A549 (cell line): ENCODE measurements around the gene SLIT3. TPM values are rescaled to one million over a fixed set of nuclear protein-coding genes. Genes with fewer than 3 reads are reported as not detected.

ENCODE experiments used
- ATAC-seq, 2 experiments: fragments of 200-7000 bp in 1 of 2; fragments of >200 bp in 1 of 2; cut with Nextera tagmentation in 1 of 2; cut with Tn5 transposase in 1 of 2; 3 replicates each; pipeline versions ENCODE4 v1.8.0 to v1.9.1; 2018 to 2020; ENCODE audit warnings: mild to moderate bottlenecking in 1 of 2, moderate library complexity in 1 of 2
- CTCF ChIA-PET: fragments of 300-600 bp; sonication (Branson Sonifier 250); formaldehyde crosslinking; extraction: SDS; loops from one replicate; lab custom pipeline; 2021; ENCODE audit warnings: antibody characterized with exemption, inconsistent platforms; lab: Yijun Ruan, JAX
- POLR2A ChIA-PET: fragments of 350-600 bp; formaldehyde crosslinking; extraction: SDS; loops from one replicate; lab custom pipeline; 2021; ENCODE audit warnings: antibody characterized with exemption, inconsistent platforms; lab: Yijun Ruan, JAX
- DNase-seq, 2 experiments: peaks; one replicate each; pipeline versions ENCODE4 v3.0.0 to v3.0.0-alpha.2; 2011 to 2016; ENCODE audit warnings: low read depth in 1 of 2, low spot score in 1 of 2
- FAIRE-seq: peaks from 2 replicates; lab custom pipeline; 2011; peaks lifted over from hg19 to GRCh38; lab: Jason Lieb, UNC
- H3K27ac ChIP-seq, 2 experiments: fragments of >200 bp; sonication (Bioruptor Twin); formaldehyde crosslinking; 3 replicates each; pipeline ENCODE4 v1.5.1; 2016 to 2017
- H3K4me1 ChIP-seq: fragments of >200 bp; sonication (Bioruptor Twin); formaldehyde crosslinking; 3 replicates; pipeline ENCODE4 v1.6.1; 2016
- H3K4me2 ChIP-seq: fragments of >200 bp; sonication (Bioruptor Twin); formaldehyde crosslinking; 3 replicates; pipeline ENCODE4 v1.6.1; 2016
- H3K4me3 ChIP-seq: fragments of >200 bp; sonication (Bioruptor Twin); formaldehyde crosslinking; 3 replicates; pipeline ENCODE4 v1.5.1; 2016
- H3K9me3 ChIP-seq: fragments of >200 bp; sonication (Bioruptor Twin); formaldehyde crosslinking; 3 replicates; pipeline ENCODE4 v1.6.1; 2016
- CBX2 ChIP-seq: fragments of 200-600 bp; sonication (generic); IDR thresholded peaks from 2 replicates; pipeline ENCODE4 v1.6.1; 2016; ENCODE audit warnings: low read depth, mild to moderate bottlenecking, borderline replicate concordance
- CBX8 ChIP-seq: fragments of 200-600 bp; sonication (generic); IDR thresholded peaks from 2 replicates; pipeline ENCODE4 v1.6.1; 2016
- CEBPB ChIP-seq, 2 experiments: fragments of >200 bp in 1 of 2; sonication (Bioruptor Twin) in 1 of 2; formaldehyde crosslinking in 1 of 2; IDR thresholded peaks; 2 replicates each; pipeline ENCODE4 v1.6.1; 2012 to 2016
- CTCF ChIP-seq: fragments of >200 bp; sonication (Bioruptor Twin); formaldehyde crosslinking; IDR thresholded peaks from 3 replicates; pipeline ENCODE4 v1.5.1; 2016
- EHMT2 ChIP-seq: fragments of 200-600 bp; sonication (generic); IDR thresholded peaks from 2 replicates; pipeline ENCODE4 v1.6.1; 2016; ENCODE audit warnings: antibody characterized with exemption, low read depth, mild to moderate bottlenecking, moderate library complexity
- HDAC2 ChIP-seq: fragments of 200-600 bp; sonication (generic); IDR thresholded peaks from 2 replicates; pipeline ENCODE4 v1.6.1; 2016
- HEYL ChIP-seq: fragments of 250-450 bp; sonication (Bioruptor Pico); IDR thresholded peaks from 2 replicates; pipeline ENCODE4 v1.8.0; 2021; ENCODE audit warnings: mild to moderate bottlenecking, moderate library complexity
- HMGXB4 ChIP-seq: fragments of 250-450 bp; sonication (Bioruptor Pico); IDR thresholded peaks from 2 replicates; pipeline ENCODE4 v1.5.0; 2021; ENCODE audit warnings: mild to moderate bottlenecking, moderate library complexity, borderline replicate concordance
- HOXA7 ChIP-seq: fragments of 250-450 bp; sonication (Bioruptor Pico); IDR thresholded peaks from 2 replicates; pipeline ENCODE4 v1.5.0; 2020; ENCODE audit warnings: mild to moderate bottlenecking, moderate library complexity
- KDM1A ChIP-seq: fragments of 200-600 bp; sonication (generic); IDR thresholded peaks from 2 replicates; pipeline ENCODE4 v1.6.1; 2016; ENCODE audit warnings: low read depth, mild to moderate bottlenecking
- KDM5A ChIP-seq: fragments of 200-600 bp; sonication (generic); IDR thresholded peaks from 2 replicates; pipeline ENCODE4 v1.6.1; 2016; ENCODE audit warnings: antibody characterized with exemption, mild to moderate bottlenecking
- MAFK ChIP-seq: fragments of 450-650 bp; IDR thresholded peaks from 2 replicates; pipeline ENCODE4 v1.6.1; 2014; ENCODE audit not compliant: partially characterized antibody
- MAX ChIP-seq: IDR thresholded peaks from 2 replicates; pipeline ENCODE4 v1.6.1; 2012
- MYC ChIP-seq: IDR thresholded peaks from 2 replicates; pipeline ENCODE4 v1.6.1; 2012; ENCODE audit warnings: mild to moderate bottlenecking, inconsistent platforms, low read length, improper control_type of control experiment, borderline replicate concordance
- NFE2L2 ChIP-seq: fragments of 150-350 bp; conservative IDR thresholded peaks from 2 replicates; pipeline ENCODE4 v1.6.1; 2014; ENCODE audit warnings: low read length
- NR3C1 ChIP-seq: fragments of >200 bp; sonication (Bioruptor Twin); formaldehyde crosslinking; IDR thresholded peaks from 3 replicates; pipeline ENCODE4 v1.6.1; 2017
- POLR2AphosphoS2 ChIP-seq: conservative IDR thresholded peaks from 2 replicates; pipeline ENCODE4 v1.6.1; 2012; ENCODE audit warnings: low read length, improper control_type of control experiment, inconsistent platforms
- RAD21 ChIP-seq, 2 experiments: fragments of >200 bp in 1 of 2; sonication (Bioruptor Twin) in 1 of 2; formaldehyde crosslinking in 1 of 2; IDR thresholded peaks in 1 of 2; conservative IDR thresholded peaks in 1 of 2; 2 replicates in 1 of 2; 3 replicates in 1 of 2; pipeline ENCODE4 v1.6.1; 2012 to 2018; ENCODE audit warnings: inconsistent platforms in 1 of 2
- RARB ChIP-seq: fragments of 250-450 bp; sonication (Bioruptor Pico); IDR thresholded peaks from 2 replicates; pipeline ENCODE4 v1.8.0; 2021; ENCODE audit warnings: mild to moderate bottlenecking, moderate library complexity
- RFX5 ChIP-seq: fragments of 450-650 bp; IDR thresholded peaks from 2 replicates; pipeline ENCODE4 v1.7.1; 2014; ENCODE audit warnings: antibody characterized with exemption, mild to moderate bottlenecking, moderate library complexity
- RNF2 ChIP-seq: fragments of 200-600 bp; sonication (generic); IDR thresholded peaks from 2 replicates; pipeline ENCODE4 v1.6.1; 2016; ENCODE audit warnings: low read depth, mild to moderate bottlenecking, antibody characterized with exemption, moderate library complexity, borderline replicate concordance
- TFCP2L1 ChIP-seq: fragments of 250-450 bp; sonication (Bioruptor Pico); IDR thresholded peaks from 2 replicates; pipeline ENCODE4 v1.5.0; 2021; ENCODE audit warnings: mild to moderate bottlenecking
- TP53 ChIP-seq: fragments of 250-450 bp; sonication (Bioruptor Pico); IDR thresholded peaks from 2 replicates; pipeline ENCODE4 v1.5.0; 2021; ENCODE audit warnings: mild to moderate bottlenecking, moderate library complexity
- WGBS: methylation state at CpG from one replicate; pipeline ENCODE4 v1.1.6; 2017; ENCODE audit errors: missing lambda C conversion rate; 5-methylcytosine and 5-hydroxymethylcytosine counted together
- polyA plus RNA-seq, 4 experiments: library from polyadenylated mRNA; depleted of rRNA in 3 of 4; stranded (reverse); fragments of >200 nt; fragmentation: RNase III in 1 of 4; extraction: RNeasy Plus Mini Kit Qiagen cat#74134 plus additional on column Dnase treatment in 1 of 4; gene quantifications; 2 replicates in 3 of 4; 3 replicates in 1 of 4; pipeline ENCODE4 v1.2.3, GENCODE V29; 2011 to 2017

Gene SLIT3
- polyA plus RNA-seq, 2 of the 4 experiments (the other 2 are of a cell fraction), result 12.7 to 22.9 TPM

GRCh38 chr5:169157064-169157463, 143.9 kb downstream of the SLIT3 start:
- POLR2A ChIA-PET, result no interaction called here
- DNase-seq (peak in 1 of 2 experiments; percentile 83), FAIRE-seq (no peak), ATAC-seq (peak in 1 of 2 experiments; percentile 7; a peak in 1 of 6 replicates)
- TF ChIP-seq MAFK (peak; percentile 43), MAX (peak; percentile 36; the same call in 1 of the 2 replicates), HEYL (no peak)
- CTCF ChIA-PET, result interaction anchor here (1.1 to 1.7 kb wide), 2 partner anchors 18 to 170 kb away, joined by 3 to 5 read pairs; no protein-coding TSS in a partner anchor
- H3K4me3 ChIP-seq, result no peak overlapping the region
- H3K4me1 ChIP-seq, result peaks cover 55% of the 10 kb centered on the region
- H3K27ac ChIP-seq, result peak overlapping the region; percentile 44 to 54; a peak in 4 of 6 replicates
- peaks cover 22% of the 10 kb centered on the region; the same call in 2 of the 3 replicates for H3K9me3 ChIP-seq
- 70% methylated on average over 1 of the region's 1 CpG for WGBS
- peak overlapping the region; percentile 33; the same call in 2 of the 3 replicates for H3K4me2 ChIP-seq

- ATAC-seq (no peak), FAIRE-seq (no peak), DNase-seq (no peak)
- WGBS, result 89% methylated on average over 2 of the region's 2 CpGs
- Histone ChIP-seq H3K27ac (peak overlapping the region in 1 of 2 experiments; percentile 9; a peak in 2 of 6 replicates), H3K4me2 (no peak overlapping the region), H3K4me1 (peaks cover 36% of the 10 kb centered on the region), H3K4me3 (no peak overlapping the region), H3K9me3 (peaks cover 20% of the 10 kb centered on the region; the same call in 2 of the 3 replicates)
- TF ChIP-seq MAFK (peak; percentile 77), TP53 (CRISPR knock-in tag) (no peak), KDM1A (no peak)
- CTCF ChIA-PET, result interaction anchor here (1.6 to 5.6 kb wide), 2 partner anchors 16 to 147 kb away, joined by 4 to 19 read pairs; partner anchors contain the start of gene SLIT3
- POLR2A ChIA-PET, result no interaction called here
Observed at GRCh38 chr5:169154679-169155078, 146.3 kb downstream of the SLIT3 start.

- Histone ChIP-seq H3K4me3 (no peak overlapping the region), H3K4me1 (peaks cover 40% of the 10 kb centered on the region), H3K27ac (peak overlapping the region; percentile 35 to 66; a peak in 4 of 6 replicates), H3K9me3 (peaks cover 8% of the 10 kb centered on the region; the same call in 2 of the 3 replicates), H3K4me2 (peak overlapping the region; percentile 44)
- FAIRE-seq (no peak), DNase-seq (no peak), ATAC-seq (peak in 1 of 2 experiments; percentile 61; a peak in 3 of 6 replicates)
- ChIA-PET POLR2A (no interaction called here), CTCF (interaction anchor here (1.2 to 5.6 kb wide), 2 partner anchors 13 to 148 kb away, joined by 3 to 19 read pairs; partner anchors contain the start of gene SLIT3)
- TF ChIP-seq NR3C1, result no peak
- TF ChIP-seq POLR2AphosphoS2, result no peak
- TF ChIP-seq MYC, result no peak
- TF ChIP-seq HDAC2, result no peak
- TF ChIP-seq CEBPB (IDR thresholded peaks at IDR 0.05), result 0 out of 4 replicates have a peak, but pooled peaks of 1 of the 2 experiments have one; percentile 10
- 13% methylated on average over 2 of the region's 2 CpGs for WGBS
Observed at GRCh38 chr5:169153405-169153804, 147.5 kb downstream of the SLIT3 start.

- DNase-seq (no peak), FAIRE-seq (no peak), ATAC-seq (no peak)
- no peak overlapping the region for H3K4me3 ChIP-seq
- 0 out of 3 replicates have a peak, but pooled peaks cover 4% of the 10 kb centered on the region for H3K9me3 ChIP-seq
- no peak for TF ChIP-seq TP53 (CRISPR knock-in tag)
- TF ChIP-seq HMGXB4 (CRISPR knock-in tag), result no peak
- no peak for TF ChIP-seq KDM5A
- TF ChIP-seq RARB, result no peak
- no peak for TF ChIP-seq CBX8
- no peak for TF ChIP-seq RNF2
- TF ChIP-seq EHMT2, result no peak
- TF ChIP-seq NFE2L2, result no peak
- TF ChIP-seq MYC, result no peak
- TF ChIP-seq CTCF, result no peak
- TF ChIP-seq TFCP2L1, result no peak
- TF ChIP-seq CBX2, result no peak
- TF ChIP-seq RFX5, result no peak
- no peak for TF ChIP-seq MAX
- no peak for TF ChIP-seq MAFK
- no peak for TF ChIP-seq RAD21 (conservative IDR thresholded peaks at IDR 0.05 in 1 of 2, IDR thresholded peaks at IDR 0.05 in 1 of 2)
- no peak for TF ChIP-seq HOXA7 (CRISPR knock-in tag)
- H3K4me1 ChIP-seq, result peaks cover 40% of the 10 kb centered on the region
- peak overlapping the region in 1 of 2 experiments; percentile 66; a peak in 3 of 6 replicates for H3K27ac ChIP-seq
- ChIA-PET POLR2A (interaction anchor here (1.0 kb wide), 1 partner anchor 8 kb away, joined by 3 read pairs; no protein-coding TSS in a partner anchor), CTCF (interaction anchor here (1.2 to 5.6 kb wide), 2 partner anchors 13 to 149 kb away, joined by 3 to 19 read pairs; partner anchors contain the start of gene SLIT3)
- 88% methylated on average over 6 of the region's 7 CpGs for WGBS
- peak overlapping the region; percentile 44 for H3K4me2 ChIP-seq
Observed at GRCh38 chr5:169152946-169153345, 148.0 kb downstream of the SLIT3 start.
